ENCODE measurements around the gene CSGALNACT2.
"Not testable (repeated sequence)": the region's sequence is repeated elsewhere in the genome, so short reads cannot be mapped to it uniquely, and the experiment has no call there.

The CSGALNACT2 gene

DNA sequence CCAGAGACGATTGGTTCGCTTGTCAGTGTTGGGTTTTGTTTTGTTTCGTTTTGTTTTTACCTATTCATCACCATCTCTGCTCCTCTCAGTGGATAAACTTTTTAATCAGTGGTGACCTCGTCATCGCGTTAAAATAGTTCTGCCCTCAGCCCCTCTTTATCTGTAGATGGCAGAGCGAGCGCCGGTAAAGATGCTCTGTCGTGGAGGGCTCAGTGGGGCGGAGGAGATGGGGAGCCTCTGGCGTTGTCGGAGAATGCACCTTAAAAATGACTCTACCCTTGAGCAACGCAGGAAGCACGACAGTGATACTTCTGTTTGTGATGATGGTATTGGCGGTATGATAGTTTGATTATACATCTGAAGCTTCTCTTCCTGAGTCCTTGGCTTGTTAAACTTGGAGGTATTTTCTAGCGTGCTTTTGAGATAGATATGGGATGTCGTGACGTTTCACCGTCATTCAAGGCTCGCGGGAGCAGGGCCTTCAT, 554 bp downstream of the CSGALNACT2 start:
- H3K36me3 ChIP-seq (ENCODE audit: control insufficient read depth in 4 of 4, insufficient read depth in 4 of 4, low read length in 3 of 4) = no peaks in the 10 kb centered on the region
- H3K4me3 ChIP-seq (ENCODE audit: control insufficient read depth in 1 of 7, extremely low read depth in 1 of 7, insufficient read depth in 4 of 7, low read depth in 2 of 7, low read length in 6 of 7) = peak overlapping the region; percentile 78 to 96 (median 90)
- no peaks in the 10 kb centered on the region for H3K9me3 ChIP-seq (ENCODE audit: control extremely low read depth in 1 of 5, control insufficient read depth in 4 of 5, insufficient read depth in 2 of 5, low read depth in 1 of 5, low read length in 4 of 5)
- WGBS (ENCODE audit: insufficient coverage) = 0% methylated on average over 18 of the region's 22 CpGs
- H3K4me1 ChIP-seq (ENCODE audit: control extremely low read depth in 1 of 4, control insufficient read depth in 4 of 4, insufficient read depth in 4 of 4, low read length in 3 of 4) = peaks cover 19 to 63% (median 41%) of the 10 kb centered on the region in 4 experiments
- CTCF ChIA-PET = interaction anchor here (0.8 to 4.5 kb wide), 8 partner anchors 9 to 71 kb away, joined by 3 to 31 read pairs (median 4); no protein-coding TSS in a partner anchor
- no peaks in the 10 kb centered on the region for H3K27me3 ChIP-seq (replicated peaks in 2 of 5; ENCODE audit: control insufficient read depth in 4 of 5, insufficient read depth in 5 of 5, low read length in 4 of 5)
- DNase-seq = peak; percentile 61 to 86 (median 80)
- POLR2A ChIA-PET = interaction anchor here (1.0 to 3.4 kb wide), 5 partner anchors 9 to 63 kb away, joined by 3 to 26 read pairs (median 6); no protein-coding TSS in a partner anchor
- H3K27ac ChIP-seq (ENCODE audit: insufficient read depth in 1 of 2, low read depth in 1 of 2, low read length in 2 of 2, poor library complexity in 1 of 2, severe bottlenecking in 2 of 2) = peak overlapping the region; percentile 83 to 87

GRCh38 chr10:43141421-43141820, 3.2 kb downstream of the CSGALNACT2 start:
- H3K4me3 ChIP-seq (ENCODE audit: control insufficient read depth in 1 of 7, extremely low read depth in 1 of 7, insufficient read depth in 4 of 7, low read depth in 2 of 7, low read length in 6 of 7) = peak overlapping the region in 1 of 7 experiments; percentile 19
- H3K27ac ChIP-seq (ENCODE audit: insufficient read depth in 1 of 2, low read depth in 1 of 2, low read length in 2 of 2, poor library complexity in 1 of 2, severe bottlenecking in 2 of 2) = no peak overlapping the region
- no peaks in the 10 kb centered on the region for H3K27me3 ChIP-seq (replicated peaks in 2 of 5; ENCODE audit: control insufficient read depth in 4 of 5, insufficient read depth in 5 of 5, low read length in 4 of 5)
- WGBS (ENCODE audit: insufficient coverage) = 96% methylated on average over 3 of the region's 5 CpGs
- H3K4me1 ChIP-seq (ENCODE audit: control extremely low read depth in 1 of 4, control insufficient read depth in 4 of 4, insufficient read depth in 4 of 4, low read length in 3 of 4) = peaks cover 24 to 54% (median 42%) of the 10 kb centered on the region in 4 experiments
- H3K36me3 ChIP-seq (ENCODE audit: control insufficient read depth in 4 of 4, insufficient read depth in 4 of 4, low read length in 3 of 4) = no peaks in the 10 kb centered on the region
- POLR2A ChIA-PET = no interaction called here
- CTCF ChIA-PET = interaction anchor here (0.9 to 1.7 kb wide), 3 partner anchors 11 to 60 kb away, joined by 3 to 5 read pairs (median 4); no protein-coding TSS in a partner anchor
- no peaks in the 10 kb centered on the region for H3K9me3 ChIP-seq (ENCODE audit: control extremely low read depth in 1 of 5, control insufficient read depth in 4 of 5, insufficient read depth in 2 of 5, low read depth in 1 of 5, low read length in 4 of 5)
- no peak for DNase-seq

DNA sequence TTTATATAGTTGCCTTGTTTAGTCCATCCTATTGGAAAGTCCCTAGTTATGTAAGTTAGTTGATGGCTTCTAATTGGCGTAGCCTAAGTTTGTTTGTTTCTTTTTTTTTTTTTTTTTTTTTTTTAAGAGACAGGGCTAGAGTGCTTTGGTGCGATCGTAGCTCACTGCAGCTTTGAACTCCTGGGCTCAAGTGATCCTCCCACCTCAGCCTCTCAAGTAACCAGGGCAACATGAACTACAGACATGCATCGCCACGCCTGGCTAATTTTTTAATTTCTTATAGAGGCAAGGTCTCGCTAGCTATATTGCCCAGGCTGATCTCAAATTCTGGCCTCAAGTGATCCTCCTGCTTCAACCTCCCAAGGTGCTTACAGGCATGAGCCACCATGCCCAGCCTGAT, 7.1 kb downstream of the CSGALNACT2 start:
- peaks cover 10 to 29% (median 18%) of the 10 kb centered on the region in 4 experiments for H3K4me1 ChIP-seq (ENCODE audit: control extremely low read depth in 1 of 4, control insufficient read depth in 4 of 4, insufficient read depth in 4 of 4, low read length in 3 of 4)
- H3K4me3 ChIP-seq (ENCODE audit: control insufficient read depth in 1 of 7, extremely low read depth in 1 of 7, insufficient read depth in 4 of 7, low read depth in 2 of 7, low read length in 6 of 7) = no peak overlapping the region
- no peak for DNase-seq
- no peaks in the 10 kb centered on the region for H3K36me3 ChIP-seq (ENCODE audit: control insufficient read depth in 4 of 4, insufficient read depth in 4 of 4, low read length in 3 of 4)
- no peak overlapping the region for H3K27ac ChIP-seq (ENCODE audit: insufficient read depth in 1 of 2, low read depth in 1 of 2, low read length in 2 of 2, poor library complexity in 1 of 2, severe bottlenecking in 2 of 2)
- peaks cover 3 to 16% (median 6%) of the 10 kb centered on the region in 5 experiments for H3K9me3 ChIP-seq (ENCODE audit: control extremely low read depth in 1 of 5, control insufficient read depth in 4 of 5, insufficient read depth in 2 of 5, low read depth in 1 of 5, low read length in 4 of 5)
- ChIA-PET CTCF (interaction anchor here (0.6 to 1.1 kb wide), 2 partner anchors 13 to 59 kb away, joined by 3 read pairs; no protein-coding TSS in a partner anchor), POLR2A (no interaction called here)
- 97% methylated on average over 3 of the region's 6 CpGs for WGBS (ENCODE audit: insufficient coverage)
- no peaks in the 10 kb centered on the region for H3K27me3 ChIP-seq (replicated peaks in 2 of 5; ENCODE audit: control insufficient read depth in 4 of 5, insufficient read depth in 5 of 5, low read length in 4 of 5)

- not testable (repeated sequence) for DNase-seq; H3K36me3 ChIP-seq (ENCODE audit: control insufficient read depth in 4 of 4, insufficient read depth in 4 of 4, low read length in 3 of 4); H3K4me3 ChIP-seq (ENCODE audit: control insufficient read depth in 1 of 7, extremely low read depth in 1 of 7, insufficient read depth in 4 of 7, low read depth in 2 of 7, low read length in 6 of 7); H3K27ac ChIP-seq (ENCODE audit: insufficient read depth in 1 of 2, low read depth in 1 of 2, low read length in 2 of 2, poor library complexity in 1 of 2, severe bottlenecking in 2 of 2); H3K27me3 ChIP-seq (replicated peaks in 2 of 5; ENCODE audit: control insufficient read depth in 4 of 5, insufficient read depth in 5 of 5, low read length in 4 of 5)
- Histone ChIP-seq H3K4me1 (ENCODE audit: control extremely low read depth in 1 of 4, control insufficient read depth in 4 of 4, insufficient read depth in 4 of 4, low read length in 3 of 4) (peaks cover 5 to 23% (median 13%) of the 10 kb centered on the region in 4 experiments), H3K9me3 (ENCODE audit: control extremely low read depth in 1 of 5, control insufficient read depth in 4 of 5, insufficient read depth in 2 of 5, low read depth in 1 of 5, low read length in 4 of 5) (peaks cover 3 to 16% (median 6%) of the 10 kb centered on the region in 5 experiments)
- POLR2A ChIA-PET = interaction anchor here (0.9 kb wide), 1 partner anchor 26 kb away, joined by 5 read pairs; no protein-coding TSS in a partner anchor
- 100% methylated on average over 1 of the region's 1 CpG for WGBS (ENCODE audit: insufficient coverage)
- CTCF ChIA-PET = interaction anchor here (0.6 to 0.7 kb wide), 2 partner anchors 11 to 58 kb away, joined by 3 read pairs; no protein-coding TSS in a partner anchor
Measured at GRCh38 chr10:43145936-43146335, 7.7 kb downstream of the CSGALNACT2 start.

- H3K4me3 ChIP-seq (ENCODE audit: control insufficient read depth in 1 of 7, extremely low read depth in 1 of 7, insufficient read depth in 4 of 7, low read depth in 2 of 7, low read length in 6 of 7) = no peak overlapping the region
- POLR2A ChIA-PET = interaction anchor here (0.5 kb wide), 1 partner anchor 21 kb away, joined by 3 read pairs; no protein-coding TSS in a partner anchor
- H3K27ac ChIP-seq (ENCODE audit: insufficient read depth in 1 of 2, low read depth in 1 of 2, low read length in 2 of 2, poor library complexity in 1 of 2, severe bottlenecking in 2 of 2) = no peak overlapping the region
- peaks cover 3 to 16% (median 6%) of the 10 kb centered on the region in 5 experiments for H3K9me3 ChIP-seq (ENCODE audit: control extremely low read depth in 1 of 5, control insufficient read depth in 4 of 5, insufficient read depth in 2 of 5, low read depth in 1 of 5, low read length in 4 of 5)
- no peaks in the 10 kb centered on the region for H3K27me3 ChIP-seq (replicated peaks in 2 of 5; ENCODE audit: control insufficient read depth in 4 of 5, insufficient read depth in 5 of 5, low read length in 4 of 5)
- no peak for DNase-seq
- H3K4me1 ChIP-seq (ENCODE audit: control extremely low read depth in 1 of 4, control insufficient read depth in 4 of 4, insufficient read depth in 4 of 4, low read length in 3 of 4) = no peaks in the 10 kb centered on the region
- 90% methylated on average over 2 of the region's 2 CpGs for whole genome bisulfite sequencing (ENCODE audit: insufficient coverage)
- CTCF ChIA-PET = interaction anchor here (1.2 to 3.2 kb wide), 6 partner anchors 8 to 54 kb away, joined by 3 to 29 read pairs (median 4); no protein-coding TSS in a partner anchor
- H3K36me3 ChIP-seq (ENCODE audit: control insufficient read depth in 4 of 4, insufficient read depth in 4 of 4, low read length in 3 of 4) = peaks cover 0 to 4% (median 3%) of the 10 kb centered on the region in 4 experiments
Measured at GRCh38 chr10:43151371-43151770, 13.1 kb downstream of the CSGALNACT2 start.

- no peak overlapping the region for H3K27ac ChIP-seq (ENCODE audit: insufficient read depth in 1 of 2, low read depth in 1 of 2, low read length in 2 of 2, poor library complexity in 1 of 2, severe bottlenecking in 2 of 2)
- no peaks in the 10 kb centered on the region for H3K27me3 ChIP-seq (replicated peaks in 2 of 5; ENCODE audit: control insufficient read depth in 4 of 5, insufficient read depth in 5 of 5, low read length in 4 of 5)
- H3K9me3 ChIP-seq (ENCODE audit: control extremely low read depth in 1 of 5, control insufficient read depth in 4 of 5, insufficient read depth in 2 of 5, low read depth in 1 of 5, low read length in 4 of 5) = peaks cover 2 to 7% (median 3%) of the 10 kb centered on the region in 5 experiments
- DNase-seq = no peak
- H3K36me3 ChIP-seq (ENCODE audit: control insufficient read depth in 4 of 4, insufficient read depth in 4 of 4, low read length in 3 of 4) = peaks cover 0 to 6% (median 4%) of the 10 kb centered on the region in 4 experiments
- ChIA-PET CTCF (interaction anchor here (1.4 to 1.7 kb wide), 3 partner anchors 9 to 17 kb away, joined by 4 to 8 read pairs (median 7); no protein-coding TSS in a partner anchor), POLR2A (interaction anchor here (0.7 kb wide), 1 partner anchor 25 kb away, joined by 3 read pairs; no protein-coding TSS in a partner anchor)
- H3K4me1 ChIP-seq (ENCODE audit: control extremely low read depth in 1 of 4, control insufficient read depth in 4 of 4, insufficient read depth in 4 of 4, low read length in 3 of 4) = peaks cover 0 to 6% (median 4%) of the 10 kb centered on the region in 4 experiments
- WGBS (ENCODE audit: insufficient coverage) = no CpG with 5 or more reads among the region's 2 CpGs
- no peak overlapping the region for H3K4me3 ChIP-seq (ENCODE audit: control insufficient read depth in 1 of 7, extremely low read depth in 1 of 7, insufficient read depth in 4 of 7, low read depth in 2 of 7, low read length in 6 of 7)
Measured at GRCh38 chr10:43153901-43154300, 15.7 kb downstream of the CSGALNACT2 start.

GRCh38 chr10:43155221-43155620, 17.0 kb downstream of the CSGALNACT2 start:
- H3K27ac ChIP-seq (ENCODE audit: insufficient read depth in 1 of 2, low read depth in 1 of 2, low read length in 2 of 2, poor library complexity in 1 of 2, severe bottlenecking in 2 of 2) = no peak overlapping the region
- no peak overlapping the region for H3K4me3 ChIP-seq (ENCODE audit: control insufficient read depth in 1 of 7, extremely low read depth in 1 of 7, insufficient read depth in 4 of 7, low read depth in 2 of 7, low read length in 6 of 7)
- no peak for DNase-seq
- ChIA-PET POLR2A (no interaction called here), CTCF (interaction anchor here (0.9 to 2.3 kb wide), 6 partner anchors 14 to 133 kb away, joined by 3 to 9 read pairs (median 5); no protein-coding TSS in a partner anchor)
- H3K36me3 ChIP-seq (ENCODE audit: control insufficient read depth in 4 of 4, insufficient read depth in 4 of 4, low read length in 3 of 4) = peaks cover 0 to 6% (median 4%) of the 10 kb centered on the region in 4 experiments
- no peaks in the 10 kb centered on the region for H3K27me3 ChIP-seq (replicated peaks in 2 of 5; ENCODE audit: control insufficient read depth in 4 of 5, insufficient read depth in 5 of 5, low read length in 4 of 5)
- peaks cover 0 to 12% (median 5%) of the 10 kb centered on the region in 4 experiments for H3K4me1 ChIP-seq (ENCODE audit: control extremely low read depth in 1 of 4, control insufficient read depth in 4 of 4, insufficient read depth in 4 of 4, low read length in 3 of 4)
- 100% methylated on average over 2 of the region's 2 CpGs for WGBS (ENCODE audit: insufficient coverage)
- peaks cover 0 to 2% (median 0%) of the 10 kb centered on the region in 5 experiments for H3K9me3 ChIP-seq (ENCODE audit: control extremely low read depth in 1 of 5, control insufficient read depth in 4 of 5, insufficient read depth in 2 of 5, low read depth in 1 of 5, low read length in 4 of 5)

All from common myeloid progenitor, CD34-positive (primary cell).